Esophagus muscularis mucosa (tissue), 4 donors: Measurements from ENCODE around the gene RHOBTB3. TPM values are rescaled to one million over a fixed set of nuclear protein-coding genes. Genes with fewer than 3 reads are reported as not detected.

Source experiments
- DNase-seq: peaks from one replicate; pipeline ENCODE4 v3.0.0-alpha.2; 2017; ENCODE audit errors: extremely low spot score
- H3K27ac ChIP-seq, 4 donors: fragments of 200-600 bp; sonication (generic); replicated peaks in 1 of 4; 1 replicate in 3 of 4; 2 replicates in 1 of 4; pipeline ENCODE4 v1.5.1; 2016 to 2019; ENCODE audit warnings: mild to moderate bottlenecking in 1 of 4
- H3K27me3 ChIP-seq, 4 donors: fragments of 200-600 bp; sonication (generic); one replicate each; pipeline versions ENCODE4 v1.5.1 to v1.6.0; 2016 to 2019
- H3K36me3 ChIP-seq, 4 donors: fragments of 200-600 bp; sonication (generic); one replicate each; pipeline ENCODE4 v1.5.1; 2016 to 2019
- H3K4me1 ChIP-seq, 4 donors: fragments of 200-600 bp; sonication (generic); one replicate each; pipeline ENCODE4 v1.5.1; 2016 to 2019
- H3K4me3 ChIP-seq, 4 donors: fragments of 200-600 bp; sonication (generic); 1 replicate in 2 of 4; 2 replicates in 2 of 4; pipeline ENCODE4 v1.5.1; 2016 to 2019; ENCODE audit warnings: mild to moderate bottlenecking in 4 of 4, moderate library complexity in 1 of 4
- H3K9me3 ChIP-seq, 4 donors: fragments of 200-600 bp; sonication (generic); 1 replicate in 3 of 4; 2 replicates in 1 of 4; pipeline ENCODE4 v1.5.1; 2016 to 2019
- EP300 ChIP-seq: sonication (generic); formaldehyde crosslinking; IDR thresholded peaks from one replicate; pipeline ENCODE4 v1.6.1; 2017; ENCODE audit warnings: antibody characterized with exemption
- POLR2A ChIP-seq: fragments of 450-650 bp; IDR thresholded peaks from one replicate; pipeline ENCODE4 v1.6.1; 2017; ENCODE audit warnings: antibody characterized with exemption, moderate library complexity, mild to moderate bottlenecking, low read depth
- POLR2AphosphoS5 ChIP-seq, 2 donors: sonication (generic); formaldehyde crosslinking; IDR thresholded peaks; one replicate each; pipeline ENCODE4 v1.6.1; 2017; ENCODE audit warnings: antibody characterized with exemption in 2 of 2
- WGBS: methylation state at CpG from one replicate; pipeline ENCODE4 v1.1.5; 2018; 5-methylcytosine and 5-hydroxymethylcytosine counted together
- intact Hi-C: fragments of 100-400 bp; cut with DNase I; formaldehyde crosslinking; loops from one replicate; pipeline ENCODE4 v1.15.1; 2023
- total RNA-seq, 4 donors: library from RNA; depleted of rRNA; stranded (reverse); fragments of >200 nt; gene quantifications; one replicate each; pipeline versions ENCODE4 v1.1.0 to v1.2.1, GENCODE V29; 2016
- TF ChIP-seq, protein P1 (sequence below), 3 experiments: fragments of 200-600 bp in 2 of 3; fragments of 450-650 bp in 1 of 3; sonication (generic) in 2 of 3; IDR thresholded peaks; one replicate each; pipeline ENCODE4 v1.5.1; 2017 to 2019; ENCODE audit warnings: antibody characterized with exemption in 3 of 3, mild to moderate bottlenecking in 2 of 3, moderate library complexity in 1 of 3

The RHOBTB3 gene
- total RNA-seq, 4 donors from 2014 or later = 72.9 to 165 (median 89.2) TPM

DNA sequence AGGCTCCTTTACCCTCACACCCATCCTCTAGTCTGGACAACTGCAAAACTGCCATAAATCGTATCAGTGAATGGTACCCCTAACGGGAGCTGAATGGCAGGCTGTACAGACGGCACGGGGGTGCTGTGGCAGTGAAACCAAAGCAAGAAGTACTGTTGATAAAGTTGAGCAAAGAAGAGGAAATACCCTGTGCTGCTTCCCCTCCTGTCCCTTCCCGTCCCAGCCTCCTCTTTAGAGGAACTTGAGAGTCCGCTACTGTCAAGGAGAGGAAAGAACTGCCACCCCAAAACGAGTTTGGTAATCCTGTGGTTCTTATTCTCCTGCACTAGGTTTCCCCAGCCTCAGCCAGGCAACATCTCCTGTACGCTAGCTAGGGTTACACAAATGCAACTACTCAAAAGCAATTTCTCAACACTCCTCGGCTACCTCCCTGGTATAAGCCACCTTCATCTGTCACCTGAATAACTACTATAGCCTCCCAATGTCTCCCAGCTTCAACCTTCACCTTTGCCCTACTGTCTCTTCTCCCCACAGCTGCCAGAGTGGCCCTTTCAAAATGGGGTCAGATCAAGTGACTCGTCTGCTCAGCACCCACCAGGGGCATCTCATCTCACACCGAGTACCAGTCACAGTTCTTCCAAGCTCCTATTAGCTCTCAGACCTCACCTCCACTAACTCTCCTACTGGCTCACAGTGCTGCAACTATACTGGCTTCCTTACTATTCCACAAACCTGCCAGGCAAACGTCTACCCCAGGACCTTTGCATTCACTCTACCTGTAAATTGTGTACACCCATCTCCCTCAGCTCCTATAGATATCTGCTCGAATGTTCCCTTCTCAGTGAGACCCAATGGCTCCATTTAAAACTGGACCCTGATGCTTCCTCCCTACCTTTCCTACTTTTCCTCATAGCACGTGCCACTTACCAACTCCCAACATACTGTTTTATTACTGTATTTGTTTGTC, 87.3 kb downstream of the RHOBTB3 start:
- WGBS = 73% methylated on average over 14 of the region's 14 CpGs
- peaks cover 36 to 58% (median 53%) of the 10 kb centered on the region in 4 donors for H3K4me1 ChIP-seq
- no peaks in the 10 kb centered on the region for H3K27me3 ChIP-seq
- intact Hi-C loops = no loop called here
- TF ChIP-seq POLR2AphosphoS5 (IDR thresholded peaks at IDR 0.05) = peak; percentile 12 to 13
- TF ChIP-seq, protein P1, sequence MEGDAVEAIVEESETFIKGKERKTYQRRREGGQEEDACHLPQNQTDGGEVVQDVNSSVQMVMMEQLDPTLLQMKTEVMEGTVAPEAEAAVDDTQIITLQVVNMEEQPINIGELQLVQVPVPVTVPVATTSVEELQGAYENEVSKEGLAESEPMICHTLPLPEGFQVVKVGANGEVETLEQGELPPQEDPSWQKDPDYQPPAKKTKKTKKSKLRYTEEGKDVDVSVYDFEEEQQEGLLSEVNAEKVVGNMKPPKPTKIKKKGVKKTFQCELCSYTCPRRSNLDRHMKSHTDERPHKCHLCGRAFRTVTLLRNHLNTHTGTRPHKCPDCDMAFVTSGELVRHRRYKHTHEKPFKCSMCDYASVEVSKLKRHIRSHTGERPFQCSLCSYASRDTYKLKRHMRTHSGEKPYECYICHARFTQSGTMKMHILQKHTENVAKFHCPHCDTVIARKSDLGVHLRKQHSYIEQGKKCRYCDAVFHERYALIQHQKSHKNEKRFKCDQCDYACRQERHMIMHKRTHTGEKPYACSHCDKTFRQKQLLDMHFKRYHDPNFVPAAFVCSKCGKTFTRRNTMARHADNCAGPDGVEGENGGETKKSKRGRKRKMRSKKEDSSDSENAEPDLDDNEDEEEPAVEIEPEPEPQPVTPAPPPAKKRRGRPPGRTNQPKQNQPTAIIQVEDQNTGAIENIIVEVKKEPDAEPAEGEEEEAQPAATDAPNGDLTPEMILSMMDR (IDR thresholded peaks at IDR 0.05) = no peak
- peaks cover 0 to 46% (median 16%) of the 10 kb centered on the region in 4 donors for H3K36me3 ChIP-seq
- peak overlapping the region in 3 of 4 donors; percentile 4 to 44 (median 7) for H3K4me3 ChIP-seq
- no peaks in the 10 kb centered on the region for H3K9me3 ChIP-seq
- H3K27ac ChIP-seq = peak overlapping the region in 2 of 4 donors; percentile 19 to 28
- DNase-seq = no peak

DNA sequence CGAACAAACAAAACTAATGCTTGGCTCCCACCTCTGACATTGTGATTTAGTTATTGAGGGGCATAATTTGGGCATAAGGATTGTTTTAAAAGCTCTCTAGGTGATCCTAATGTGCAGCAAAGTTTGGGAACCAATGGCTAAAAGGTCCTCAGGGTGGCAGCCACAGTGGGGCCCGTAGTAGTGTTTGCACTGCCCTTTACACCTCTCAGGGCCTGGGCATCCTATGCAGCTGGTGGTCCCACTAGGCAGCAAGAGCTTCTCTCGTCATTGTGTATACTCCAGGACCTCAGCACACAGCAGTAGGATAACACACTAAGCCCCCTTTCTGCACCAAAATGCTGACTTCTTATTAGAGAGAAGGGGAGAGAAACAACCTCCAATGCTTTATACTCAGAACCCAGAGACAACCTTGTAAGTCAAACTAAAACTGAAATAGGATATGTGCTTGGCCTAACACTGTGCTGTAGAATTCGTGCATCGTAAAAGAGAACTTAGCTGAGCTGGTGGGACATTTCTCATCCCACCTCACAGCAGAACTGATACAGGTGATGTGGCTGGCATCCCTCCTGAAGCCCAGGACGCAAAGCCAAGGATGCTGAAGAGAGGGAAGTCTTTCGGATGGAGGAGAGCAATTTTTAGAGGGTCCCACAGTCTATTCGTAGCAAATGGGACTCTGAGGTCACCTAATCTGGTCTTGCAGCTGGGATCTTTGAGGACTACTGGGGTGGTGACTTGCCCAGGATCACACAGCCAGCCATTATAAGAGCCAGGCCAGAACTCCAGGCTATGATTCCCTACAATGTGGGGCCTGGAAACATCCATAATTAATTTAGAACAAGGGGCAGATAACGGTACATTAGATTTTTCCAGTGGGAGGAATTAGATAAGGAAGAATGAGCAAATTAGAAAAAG, 90.2 kb downstream of the RHOBTB3 start:
- H3K4me3 ChIP-seq = peak overlapping the region; percentile 69 to 90 (median 78)
- peaks cover 0 to 17% (median 4%) of the 10 kb centered on the region in 4 donors for H3K36me3 ChIP-seq
- H3K4me1 ChIP-seq = peaks cover 49 to 71% (median 65%) of the 10 kb centered on the region in 4 donors
- no peaks in the 10 kb centered on the region for H3K9me3 ChIP-seq
- WGBS = 49% methylated on average over 9 of the region's 9 CpGs
- no peak for DNase-seq
- TF ChIP-seq POLR2AphosphoS5 (IDR thresholded peaks at IDR 0.05) (no peak), EP300 (no peak)
- TF ChIP-seq, protein P1 (IDR thresholded peaks at IDR 0.05) = no peak
- peak overlapping the region; percentile 84 to 91 (median 86) for H3K27ac ChIP-seq
- intact Hi-C loops = no loop called here
- H3K27me3 ChIP-seq = no peaks in the 10 kb centered on the region

DNA sequence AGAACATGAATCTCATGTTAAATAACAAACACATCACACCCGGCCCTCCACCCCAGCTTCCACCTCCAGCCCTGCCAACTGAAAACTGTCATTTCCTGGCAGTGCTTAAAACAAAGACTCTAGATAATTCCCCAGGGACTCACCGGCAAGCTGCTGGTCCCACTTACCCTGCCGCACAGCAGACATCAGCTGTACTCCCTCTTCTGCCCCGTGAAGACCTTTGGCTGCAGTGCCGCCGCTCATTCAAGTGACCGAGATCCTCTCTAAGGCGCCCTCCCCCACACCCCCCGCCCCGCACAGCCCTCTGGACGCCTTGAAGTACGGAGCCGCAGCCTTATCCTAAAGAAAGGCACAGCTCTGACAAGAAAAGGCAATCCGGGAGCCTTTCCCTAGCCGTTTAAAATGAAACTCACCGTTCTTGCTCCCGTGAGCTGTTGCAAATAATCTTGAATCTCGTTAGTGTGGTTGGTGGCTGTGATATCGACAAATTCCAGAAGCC, 91.0 kb downstream of the RHOBTB3 start:
- intact Hi-C loops = no loop called here
- Histone ChIP-seq H3K4me1 (peaks cover 45 to 67% (median 63%) of the 10 kb centered on the region in 4 donors), H3K9me3 (no peaks in the 10 kb centered on the region), H3K36me3 (peaks cover 0 to 10% (median 1%) of the 10 kb centered on the region in 4 donors), H3K27me3 (no peaks in the 10 kb centered on the region), H3K4me3 (peak overlapping the region; percentile 69 to 90 (median 78)), H3K27ac (peak overlapping the region; percentile 84 to 91 (median 86))
- 0% methylated on average over 7 of the region's 19 CpGs for WGBS
- peak; percentile 93 for DNase-seq
- TF ChIP-seq POLR2AphosphoS5 (IDR thresholded peaks at IDR 0.05) (peak in 1 of 2 donors; percentile 39), POLR2A (no peak)

DNA sequence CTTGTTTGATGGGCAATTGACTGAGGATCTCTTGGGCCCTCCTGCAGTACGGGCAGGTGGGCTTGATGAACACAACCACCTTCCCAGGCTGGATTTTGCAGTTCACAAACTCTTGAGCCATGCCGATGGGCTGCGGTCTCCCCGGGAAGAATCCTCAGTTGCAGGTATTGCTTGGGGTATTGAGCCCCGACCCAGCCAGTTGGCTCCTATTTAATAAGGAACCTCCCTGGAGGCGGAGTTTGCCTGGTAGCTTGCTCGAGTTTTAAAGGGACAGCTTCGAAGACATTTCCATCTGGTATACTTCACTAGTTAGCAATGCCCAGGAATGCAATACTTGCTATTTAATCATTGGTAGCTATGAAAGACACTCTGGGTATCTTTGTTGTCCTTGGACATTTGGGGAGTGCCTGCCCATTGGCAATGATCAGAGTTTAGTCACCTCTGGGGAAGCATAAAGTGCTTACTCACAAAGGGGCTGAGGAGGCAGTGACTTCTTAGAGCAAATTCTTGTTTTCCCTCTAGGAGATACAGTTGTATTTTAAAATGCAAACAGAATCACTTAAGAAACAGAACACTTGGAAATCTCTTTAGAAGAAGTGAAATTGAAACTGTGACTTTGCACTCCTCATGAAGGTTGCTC, 91.5 kb downstream of the RHOBTB3 start, which contains the start of gene GLRX:
Gene GLRX, minus strand, starts transcription at position 185 of the 640 bp plus-strand sequence. Its CDS starts 64 bp downstream, at position 121.
- Histone ChIP-seq H3K36me3 (peaks cover 0 to 7% (median 0%) of the 10 kb centered on the region in 4 donors), H3K27ac (peak within 1 kb of the TSS; percentile 84 to 91 (median 86)), H3K9me3 (no peaks in the 10 kb centered on the region), H3K4me1 (peaks cover 39 to 61% (median 58%) of the 10 kb centered on the region in 4 donors), H3K27me3 (no peaks in the 10 kb centered on the region), H3K4me3 (peak within 1 kb of the TSS; percentile 69 to 90 (median 78))
- DNase-seq = peak; percentile 96
- intact Hi-C loops = no loop called here
- TF ChIP-seq POLR2AphosphoS5 (IDR thresholded peaks at IDR 0.05) = peak; percentile 49 to 76
- no peak for TF ChIP-seq EP300
- TF ChIP-seq POLR2A = peak; percentile 60
- TF ChIP-seq, protein P1 (IDR thresholded peaks at IDR 0.05) = no peak
- whole genome bisulfite sequencing = 0% methylated on average over 8 of the region's 8 CpGs
